ENCODE data around the gene CDC20. TPM values are rescaled to one million over a fixed set of nuclear protein-coding genes. Genes with fewer than 3 reads are reported as not detected.

Gene CDC20
- total and polyA plus RNA-seq, 10 of the 15 experiments (the other 5 are each of a cell fraction or from before 2014, with no cell fraction given) = 36.3 to 347 (median 150) TPM

DNA sequence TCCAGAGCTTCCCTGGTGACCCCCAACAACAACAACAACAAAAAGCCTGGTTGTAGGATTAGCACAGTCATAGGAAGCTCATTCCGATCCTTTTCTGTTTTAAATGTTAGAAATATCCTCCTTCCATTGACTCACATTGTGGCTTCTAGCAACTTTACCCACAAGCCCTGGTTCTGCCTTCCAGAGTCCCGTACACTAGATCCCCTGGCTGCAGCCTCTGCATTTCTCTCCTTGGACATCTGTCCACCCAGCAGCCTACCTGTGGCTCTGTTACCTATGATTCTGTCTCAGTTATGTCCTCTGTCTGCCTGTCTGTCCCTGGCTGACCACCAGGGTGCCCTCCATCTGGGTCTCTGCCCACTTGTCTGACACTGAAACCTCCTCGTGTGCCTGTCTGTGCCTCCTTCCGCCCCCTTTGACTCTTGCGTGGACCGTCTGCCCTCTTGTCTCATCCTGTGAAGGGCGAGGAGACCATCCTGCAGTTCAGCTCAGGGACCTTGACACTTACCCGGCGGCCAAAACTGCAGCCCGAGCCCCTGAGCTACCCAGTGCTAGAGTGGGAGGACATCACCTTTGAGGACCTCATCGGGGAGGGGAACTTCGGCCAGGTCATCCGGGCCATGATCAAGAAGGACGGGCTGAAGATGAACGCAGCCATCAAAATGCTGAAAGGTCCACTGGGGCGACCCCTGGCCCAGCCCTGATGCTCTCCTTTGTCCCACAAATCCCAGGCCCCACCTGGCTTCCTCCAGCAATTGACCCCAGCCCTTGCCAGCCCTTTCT, 41.9 kb upstream of the CDC20 start:
- DNase-seq (ENCODE audit: low read depth, low spot score) = no peak
- no peak for FAIRE-seq
- intact Hi-C loops (cut with micrococcal nuclease; ENCODE audit: unreplicated experiment) = no loop called here
- H3K4me2 ChIP-seq (ENCODE audit: control insufficient read depth, insufficient read depth) = no peak overlapping the region
- H3K79me2 ChIP-seq (ENCODE audit: control insufficient read depth, insufficient read depth, low read length) = no peaks in the 10 kb centered on the region
- CTCF ChIA-PET = interaction anchor here (1.4 kb wide), 1 partner anchor 78 kb away, joined by 4 read pairs; no protein-coding TSS in a partner anchor
- no peaks in the 10 kb centered on the region for H3K36me3 ChIP-seq (ENCODE audit: control insufficient read depth in 2 of 2, insufficient read depth in 2 of 2, low read length in 1 of 2)
- in situ Hi-C loops (cut with MboI) = no loop called here
- no peak overlapping the region for H3K27ac ChIP-seq (ENCODE audit: control insufficient read depth, insufficient read depth)
- 51% methylated on average over 16 of the region's 16 CpGs for WGBS (ENCODE audit: insufficient coverage, insufficient replicate concordance, low lambda C conversion rate, missing lambda C conversion rate)
- ATAC-seq = no peak
- H2AFZ ChIP-seq (ENCODE audit: control insufficient read depth, low read depth, low read length) = no peak overlapping the region
- no peak overlapping the region for H3K4me3 ChIP-seq
- no peaks in the 10 kb centered on the region for H3K9me3 ChIP-seq (replicated peaks; ENCODE audit: control insufficient read depth, insufficient read depth, low read length)
- H3K4me1 ChIP-seq (ENCODE audit: control insufficient read depth, insufficient read depth, low read length) = no peaks in the 10 kb centered on the region
- no TSS peak for BruUV-seq (replicated peaks)
- no peak overlapping the region for H3K9ac ChIP-seq (ENCODE audit: control insufficient read depth, insufficient read depth, low read length)
- RAD21 ChIA-PET (ENCODE audit: unreplicated experiment) = no interaction called here
- no peaks in the 10 kb centered on the region for H3K27me3 ChIP-seq (replicated peaks in 1 of 2; ENCODE audit: control insufficient read depth in 2 of 2, insufficient read depth in 2 of 2, low read length in 1 of 2)
- SMC1A ChIA-PET (ENCODE audit: uncharacterized antibody, unreplicated experiment) = interaction anchor here (0.5 to 1.1 kb wide), 3 partner anchors 19 to 862 kb away, joined by 3 to 5 read pairs (median 3); no protein-coding TSS in a partner anchor
- POLR2A ChIA-PET = no interaction called here
- H4K20me1 ChIP-seq (ENCODE audit: control insufficient read depth, insufficient read depth) = no peaks in the 10 kb centered on the region
- TF ChIP-seq CREM (IDR thresholded peaks at IDR 0.05; ENCODE audit: low read depth) (no peak), ZZZ3 (IDR thresholded peaks at IDR 0.05; ENCODE audit: control insufficient read depth, insufficient read length, low read depth) (no peak), IRF4 (IDR thresholded peaks at IDR 0.05; ENCODE audit: low read depth, low read length) (no peak), ATF7 (IDR thresholded peaks at IDR 0.05; ENCODE audit: low read depth) (no peak), SP1 (IDR thresholded peaks at IDR 0.05; ENCODE audit: low read depth, low read length) (no peak), GATAD2B (conservative IDR thresholded peaks at IDR 0.05; ENCODE audit: low read depth) (no peak), MEF2A (IDR thresholded peaks at IDR 0.05; ENCODE audit: insufficient read depth, low read depth, low read length) (no peak), NR2F1 (conservative IDR thresholded peaks at IDR 0.05) (no peak), NFXL1 (IDR thresholded peaks at IDR 0.05; ENCODE audit: borderline replicate concordance) (no peak), KDM1A (IDR thresholded peaks at IDR 0.05; ENCODE audit: borderline replicate concordance) (no peak), ASH2L (IDR thresholded peaks at IDR 0.05; ENCODE audit: borderline replicate concordance, low read depth) (no peak), ZNF384 (IDR thresholded peaks at IDR 0.05; ENCODE audit: borderline replicate concordance, low read depth, low read length) (no peak), STAT3 (IDR thresholded peaks at IDR 0.05; ENCODE audit: low read depth, low read length) (no peak), HDGF (IDR thresholded peaks at IDR 0.05) (no peak)
- TF ChIP-seq, protein P1, sequence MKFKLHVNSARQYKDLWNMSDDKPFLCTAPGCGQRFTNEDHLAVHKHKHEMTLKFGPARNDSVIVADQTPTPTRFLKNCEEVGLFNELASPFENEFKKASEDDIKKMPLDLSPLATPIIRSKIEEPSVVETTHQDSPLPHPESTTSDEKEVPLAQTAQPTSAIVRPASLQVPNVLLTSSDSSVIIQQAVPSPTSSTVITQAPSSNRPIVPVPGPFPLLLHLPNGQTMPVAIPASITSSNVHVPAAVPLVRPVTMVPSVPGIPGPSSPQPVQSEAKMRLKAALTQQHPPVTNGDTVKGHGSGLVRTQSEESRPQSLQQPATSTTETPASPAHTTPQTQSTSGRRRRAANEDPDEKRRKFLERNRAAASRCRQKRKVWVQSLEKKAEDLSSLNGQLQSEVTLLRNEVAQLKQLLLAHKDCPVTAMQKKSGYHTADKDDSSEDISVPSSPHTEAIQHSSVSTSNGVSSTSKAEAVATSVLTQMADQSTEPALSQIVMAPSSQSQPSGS (IDR thresholded peaks at IDR 0.05; ENCODE audit: low read length) = no peak
- TF ChIP-seq, protein P2, sequence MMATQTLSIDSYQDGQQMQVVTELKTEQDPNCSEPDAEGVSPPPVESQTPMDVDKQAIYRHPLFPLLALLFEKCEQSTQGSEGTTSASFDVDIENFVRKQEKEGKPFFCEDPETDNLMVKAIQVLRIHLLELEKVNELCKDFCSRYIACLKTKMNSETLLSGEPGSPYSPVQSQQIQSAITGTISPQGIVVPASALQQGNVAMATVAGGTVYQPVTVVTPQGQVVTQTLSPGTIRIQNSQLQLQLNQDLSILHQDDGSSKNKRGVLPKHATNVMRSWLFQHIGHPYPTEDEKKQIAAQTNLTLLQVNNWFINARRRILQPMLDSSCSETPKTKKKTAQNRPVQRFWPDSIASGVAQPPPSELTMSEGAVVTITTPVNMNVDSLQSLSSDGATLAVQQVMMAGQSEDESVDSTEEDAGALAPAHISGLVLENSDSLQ (IDR thresholded peaks at IDR 0.05) = no peak
- TF ChIP-seq, protein P3, sequence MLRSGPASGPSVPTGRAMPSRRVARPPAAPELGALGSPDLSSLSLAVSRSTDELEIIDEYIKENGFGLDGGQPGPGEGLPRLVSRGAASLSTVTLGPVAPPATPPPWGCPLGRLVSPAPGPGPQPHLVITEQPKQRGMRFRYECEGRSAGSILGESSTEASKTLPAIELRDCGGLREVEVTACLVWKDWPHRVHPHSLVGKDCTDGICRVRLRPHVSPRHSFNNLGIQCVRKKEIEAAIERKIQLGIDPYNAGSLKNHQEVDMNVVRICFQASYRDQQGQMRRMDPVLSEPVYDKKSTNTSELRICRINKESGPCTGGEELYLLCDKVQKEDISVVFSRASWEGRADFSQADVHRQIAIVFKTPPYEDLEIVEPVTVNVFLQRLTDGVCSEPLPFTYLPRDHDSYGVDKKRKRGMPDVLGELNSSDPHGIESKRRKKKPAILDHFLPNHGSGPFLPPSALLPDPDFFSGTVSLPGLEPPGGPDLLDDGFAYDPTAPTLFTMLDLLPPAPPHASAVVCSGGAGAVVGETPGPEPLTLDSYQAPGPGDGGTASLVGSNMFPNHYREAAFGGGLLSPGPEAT (IDR thresholded peaks at IDR 0.05; ENCODE audit: low read depth) = no peak
- TF ChIP-seq, protein P4, sequence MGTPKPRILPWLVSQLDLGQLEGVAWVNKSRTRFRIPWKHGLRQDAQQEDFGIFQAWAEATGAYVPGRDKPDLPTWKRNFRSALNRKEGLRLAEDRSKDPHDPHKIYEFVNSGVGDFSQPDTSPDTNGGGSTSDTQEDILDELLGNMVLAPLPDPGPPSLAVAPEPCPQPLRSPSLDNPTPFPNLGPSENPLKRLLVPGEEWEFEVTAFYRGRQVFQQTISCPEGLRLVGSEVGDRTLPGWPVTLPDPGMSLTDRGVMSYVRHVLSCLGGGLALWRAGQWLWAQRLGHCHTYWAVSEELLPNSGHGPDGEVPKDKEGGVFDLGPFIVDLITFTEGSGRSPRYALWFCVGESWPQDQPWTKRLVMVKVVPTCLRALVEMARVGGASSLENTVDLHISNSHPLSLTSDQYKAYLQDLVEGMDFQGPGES (IDR thresholded peaks at IDR 0.05) = no peak
- TF ChIP-seq, protein P5, sequence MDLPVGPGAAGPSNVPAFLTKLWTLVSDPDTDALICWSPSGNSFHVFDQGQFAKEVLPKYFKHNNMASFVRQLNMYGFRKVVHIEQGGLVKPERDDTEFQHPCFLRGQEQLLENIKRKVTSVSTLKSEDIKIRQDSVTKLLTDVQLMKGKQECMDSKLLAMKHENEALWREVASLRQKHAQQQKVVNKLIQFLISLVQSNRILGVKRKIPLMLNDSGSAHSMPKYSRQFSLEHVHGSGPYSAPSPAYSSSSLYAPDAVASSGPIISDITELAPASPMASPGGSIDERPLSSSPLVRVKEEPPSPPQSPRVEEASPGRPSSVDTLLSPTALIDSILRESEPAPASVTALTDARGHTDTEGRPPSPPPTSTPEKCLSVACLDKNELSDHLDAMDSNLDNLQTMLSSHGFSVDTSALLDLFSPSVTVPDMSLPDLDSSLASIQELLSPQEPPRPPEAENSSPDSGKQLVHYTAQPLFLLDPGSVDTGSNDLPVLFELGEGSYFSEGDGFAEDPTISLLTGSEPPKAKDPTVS (IDR thresholded peaks at IDR 0.05; ENCODE audit: low read depth, low read length) = no peak

Data from GM12878 (cell line).